Occipital lobe (tissue), 1 donor: Measurements from ENCODE around the gene WDR75. TPM values are rescaled to one million over a fixed set of nuclear protein-coding genes. Genes with fewer than 3 reads are reported as not detected.

ENCODE experiments used
- total RNA-seq: library from RNA; depleted of rRNA; stranded (reverse); fragments of >200 nt; gene quantifications from one replicate; pipeline ENCODE4 v1.2.3, GENCODE V29; 2014

WDR75 gene
- total RNA-seq, 1 donor from 2014 or later: 91.9 TPM

Other genes with a start within 250 kb of the WDR75 start
- gene SLC40A1, start 139.3 kb downstream of the WDR75 start, total RNA-seq: 43.0 TPM
- gene ASNSD1, start 220.0 kb downstream of the WDR75 start, total RNA-seq: 137 TPM
- gene ANKAR, start 233.2 kb downstream of the WDR75 start, total RNA-seq: 55.4 TPM